Gastrocnemius medialis (tissue), 4 donors: ENCODE measurements around the gene DPYSL5.

Experiments used
- POLR2A ChIP-seq, 2 donors: fragments of 450-650 bp; IDR thresholded peaks; one replicate each; pipeline ENCODE4 v1.6.1; 2017; ENCODE audit warnings: antibody characterized with exemption in 2 of 2, mild to moderate bottlenecking in 2 of 2, moderate library complexity in 2 of 2
- TF ChIP-seq, protein P1 (sequence below), 5 experiments: fragments of 450-650 bp in 3 of 5; fragments of 200-600 bp in 2 of 5; sonication (generic) in 2 of 5; IDR thresholded peaks in 4 of 5; conservative IDR thresholded peaks in 1 of 5; 1 replicate in 4 of 5; 2 replicates in 1 of 5; pipeline ENCODE4 v1.5.1; 2016 to 2019; ENCODE audit warnings: antibody characterized with exemption in 5 of 5, mild to moderate bottlenecking in 3 of 5, moderate library complexity in 3 of 5

DNA sequence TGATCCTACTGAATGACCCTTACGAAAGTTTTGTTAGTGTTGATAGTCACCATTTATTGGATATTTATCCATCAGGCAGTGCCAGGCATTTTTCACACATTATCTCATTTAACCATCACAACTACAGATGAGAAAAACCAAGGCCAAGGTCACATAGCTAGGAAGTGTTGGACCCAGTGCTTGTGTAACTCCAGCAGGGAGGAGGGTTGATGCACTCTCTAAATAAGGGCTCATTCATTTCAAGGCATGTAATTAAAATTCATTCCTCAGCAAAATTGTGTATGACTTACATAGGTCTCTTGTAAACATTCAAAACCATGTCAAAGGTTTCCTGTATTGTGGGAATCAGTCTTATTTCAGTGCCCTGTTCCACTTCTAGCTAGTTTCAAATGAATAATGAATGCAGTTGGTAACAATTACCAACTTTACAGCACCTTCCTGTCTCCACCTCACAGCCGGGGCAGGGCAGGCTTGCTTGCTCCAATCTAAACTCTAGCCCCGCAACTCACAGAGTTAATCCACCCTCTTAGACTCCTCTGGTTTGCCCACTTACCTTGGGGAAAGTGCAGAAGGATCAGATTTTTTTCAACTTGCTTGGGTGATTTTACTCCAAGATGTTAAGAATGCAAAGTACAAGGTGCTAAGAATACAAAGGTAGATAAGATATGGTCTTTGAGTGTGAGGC is 116.7 kb downstream of the DPYSL5 start:
- TF ChIP-seq, protein P1, sequence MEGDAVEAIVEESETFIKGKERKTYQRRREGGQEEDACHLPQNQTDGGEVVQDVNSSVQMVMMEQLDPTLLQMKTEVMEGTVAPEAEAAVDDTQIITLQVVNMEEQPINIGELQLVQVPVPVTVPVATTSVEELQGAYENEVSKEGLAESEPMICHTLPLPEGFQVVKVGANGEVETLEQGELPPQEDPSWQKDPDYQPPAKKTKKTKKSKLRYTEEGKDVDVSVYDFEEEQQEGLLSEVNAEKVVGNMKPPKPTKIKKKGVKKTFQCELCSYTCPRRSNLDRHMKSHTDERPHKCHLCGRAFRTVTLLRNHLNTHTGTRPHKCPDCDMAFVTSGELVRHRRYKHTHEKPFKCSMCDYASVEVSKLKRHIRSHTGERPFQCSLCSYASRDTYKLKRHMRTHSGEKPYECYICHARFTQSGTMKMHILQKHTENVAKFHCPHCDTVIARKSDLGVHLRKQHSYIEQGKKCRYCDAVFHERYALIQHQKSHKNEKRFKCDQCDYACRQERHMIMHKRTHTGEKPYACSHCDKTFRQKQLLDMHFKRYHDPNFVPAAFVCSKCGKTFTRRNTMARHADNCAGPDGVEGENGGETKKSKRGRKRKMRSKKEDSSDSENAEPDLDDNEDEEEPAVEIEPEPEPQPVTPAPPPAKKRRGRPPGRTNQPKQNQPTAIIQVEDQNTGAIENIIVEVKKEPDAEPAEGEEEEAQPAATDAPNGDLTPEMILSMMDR (IDR thresholded peaks at IDR 0.05 in 4 of 5, conservative IDR thresholded peaks at IDR 0.05 in 1 of 5): no peak
- TF ChIP-seq POLR2A (IDR thresholded peaks at IDR 0.05): no peak
